ENCODE data around the gene BRINP1. TPM values are rescaled to one million over a fixed set of nuclear protein-coding genes. Genes with fewer than 3 reads are reported as not detected.

Gene BRINP1
- total and polyA plus RNA-seq, 2 of the 8 experiments (the other 6 are each of a cell fraction or from before 2014, with no cell fraction given) = 19.5 to 20.5 TPM

DNA sequence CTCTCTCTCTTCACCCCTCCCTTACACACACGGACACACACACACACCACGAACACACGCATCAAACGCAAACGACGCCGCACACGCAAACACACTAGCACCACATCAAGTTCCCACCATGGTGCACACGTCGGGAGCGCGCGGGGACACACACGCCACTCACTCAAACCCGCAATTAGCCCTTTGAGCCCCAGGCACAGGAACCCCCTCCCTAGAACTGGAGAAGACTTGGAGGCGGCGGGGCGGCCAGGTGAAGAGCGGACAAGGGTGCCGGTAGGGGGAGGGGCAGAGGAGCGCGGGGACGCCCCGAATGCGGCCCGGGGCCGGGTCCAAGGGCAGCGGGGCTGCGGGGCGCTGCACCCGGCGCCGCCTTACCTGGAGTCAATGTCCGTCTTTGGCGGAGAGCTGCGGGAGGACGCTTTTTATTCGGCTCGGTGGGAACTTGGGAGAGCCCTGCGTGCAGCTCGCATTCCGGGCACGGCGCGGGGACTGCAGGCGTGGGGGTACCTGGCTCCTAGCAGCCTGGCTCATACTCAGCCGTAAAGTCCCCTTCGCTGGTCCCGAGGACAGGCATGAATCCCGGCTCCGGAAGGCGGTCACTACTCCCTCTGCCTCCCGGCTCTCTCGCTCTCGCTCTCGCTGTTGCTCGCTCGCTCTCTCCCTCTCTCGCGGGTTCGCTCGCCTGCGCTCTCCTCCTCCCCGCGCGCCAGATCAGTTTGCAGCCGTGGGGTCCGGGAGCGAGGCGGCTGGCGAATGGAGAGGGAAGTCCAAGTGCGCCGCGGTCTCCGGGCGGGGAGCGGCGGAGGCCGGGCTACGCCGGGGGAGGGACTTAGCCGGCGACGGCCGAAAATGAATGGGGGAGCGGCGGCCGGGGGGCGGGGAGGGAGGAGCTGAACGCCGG, at the start of gene BRINP1 (continued):
- TF ChIP-seq, protein P1, sequence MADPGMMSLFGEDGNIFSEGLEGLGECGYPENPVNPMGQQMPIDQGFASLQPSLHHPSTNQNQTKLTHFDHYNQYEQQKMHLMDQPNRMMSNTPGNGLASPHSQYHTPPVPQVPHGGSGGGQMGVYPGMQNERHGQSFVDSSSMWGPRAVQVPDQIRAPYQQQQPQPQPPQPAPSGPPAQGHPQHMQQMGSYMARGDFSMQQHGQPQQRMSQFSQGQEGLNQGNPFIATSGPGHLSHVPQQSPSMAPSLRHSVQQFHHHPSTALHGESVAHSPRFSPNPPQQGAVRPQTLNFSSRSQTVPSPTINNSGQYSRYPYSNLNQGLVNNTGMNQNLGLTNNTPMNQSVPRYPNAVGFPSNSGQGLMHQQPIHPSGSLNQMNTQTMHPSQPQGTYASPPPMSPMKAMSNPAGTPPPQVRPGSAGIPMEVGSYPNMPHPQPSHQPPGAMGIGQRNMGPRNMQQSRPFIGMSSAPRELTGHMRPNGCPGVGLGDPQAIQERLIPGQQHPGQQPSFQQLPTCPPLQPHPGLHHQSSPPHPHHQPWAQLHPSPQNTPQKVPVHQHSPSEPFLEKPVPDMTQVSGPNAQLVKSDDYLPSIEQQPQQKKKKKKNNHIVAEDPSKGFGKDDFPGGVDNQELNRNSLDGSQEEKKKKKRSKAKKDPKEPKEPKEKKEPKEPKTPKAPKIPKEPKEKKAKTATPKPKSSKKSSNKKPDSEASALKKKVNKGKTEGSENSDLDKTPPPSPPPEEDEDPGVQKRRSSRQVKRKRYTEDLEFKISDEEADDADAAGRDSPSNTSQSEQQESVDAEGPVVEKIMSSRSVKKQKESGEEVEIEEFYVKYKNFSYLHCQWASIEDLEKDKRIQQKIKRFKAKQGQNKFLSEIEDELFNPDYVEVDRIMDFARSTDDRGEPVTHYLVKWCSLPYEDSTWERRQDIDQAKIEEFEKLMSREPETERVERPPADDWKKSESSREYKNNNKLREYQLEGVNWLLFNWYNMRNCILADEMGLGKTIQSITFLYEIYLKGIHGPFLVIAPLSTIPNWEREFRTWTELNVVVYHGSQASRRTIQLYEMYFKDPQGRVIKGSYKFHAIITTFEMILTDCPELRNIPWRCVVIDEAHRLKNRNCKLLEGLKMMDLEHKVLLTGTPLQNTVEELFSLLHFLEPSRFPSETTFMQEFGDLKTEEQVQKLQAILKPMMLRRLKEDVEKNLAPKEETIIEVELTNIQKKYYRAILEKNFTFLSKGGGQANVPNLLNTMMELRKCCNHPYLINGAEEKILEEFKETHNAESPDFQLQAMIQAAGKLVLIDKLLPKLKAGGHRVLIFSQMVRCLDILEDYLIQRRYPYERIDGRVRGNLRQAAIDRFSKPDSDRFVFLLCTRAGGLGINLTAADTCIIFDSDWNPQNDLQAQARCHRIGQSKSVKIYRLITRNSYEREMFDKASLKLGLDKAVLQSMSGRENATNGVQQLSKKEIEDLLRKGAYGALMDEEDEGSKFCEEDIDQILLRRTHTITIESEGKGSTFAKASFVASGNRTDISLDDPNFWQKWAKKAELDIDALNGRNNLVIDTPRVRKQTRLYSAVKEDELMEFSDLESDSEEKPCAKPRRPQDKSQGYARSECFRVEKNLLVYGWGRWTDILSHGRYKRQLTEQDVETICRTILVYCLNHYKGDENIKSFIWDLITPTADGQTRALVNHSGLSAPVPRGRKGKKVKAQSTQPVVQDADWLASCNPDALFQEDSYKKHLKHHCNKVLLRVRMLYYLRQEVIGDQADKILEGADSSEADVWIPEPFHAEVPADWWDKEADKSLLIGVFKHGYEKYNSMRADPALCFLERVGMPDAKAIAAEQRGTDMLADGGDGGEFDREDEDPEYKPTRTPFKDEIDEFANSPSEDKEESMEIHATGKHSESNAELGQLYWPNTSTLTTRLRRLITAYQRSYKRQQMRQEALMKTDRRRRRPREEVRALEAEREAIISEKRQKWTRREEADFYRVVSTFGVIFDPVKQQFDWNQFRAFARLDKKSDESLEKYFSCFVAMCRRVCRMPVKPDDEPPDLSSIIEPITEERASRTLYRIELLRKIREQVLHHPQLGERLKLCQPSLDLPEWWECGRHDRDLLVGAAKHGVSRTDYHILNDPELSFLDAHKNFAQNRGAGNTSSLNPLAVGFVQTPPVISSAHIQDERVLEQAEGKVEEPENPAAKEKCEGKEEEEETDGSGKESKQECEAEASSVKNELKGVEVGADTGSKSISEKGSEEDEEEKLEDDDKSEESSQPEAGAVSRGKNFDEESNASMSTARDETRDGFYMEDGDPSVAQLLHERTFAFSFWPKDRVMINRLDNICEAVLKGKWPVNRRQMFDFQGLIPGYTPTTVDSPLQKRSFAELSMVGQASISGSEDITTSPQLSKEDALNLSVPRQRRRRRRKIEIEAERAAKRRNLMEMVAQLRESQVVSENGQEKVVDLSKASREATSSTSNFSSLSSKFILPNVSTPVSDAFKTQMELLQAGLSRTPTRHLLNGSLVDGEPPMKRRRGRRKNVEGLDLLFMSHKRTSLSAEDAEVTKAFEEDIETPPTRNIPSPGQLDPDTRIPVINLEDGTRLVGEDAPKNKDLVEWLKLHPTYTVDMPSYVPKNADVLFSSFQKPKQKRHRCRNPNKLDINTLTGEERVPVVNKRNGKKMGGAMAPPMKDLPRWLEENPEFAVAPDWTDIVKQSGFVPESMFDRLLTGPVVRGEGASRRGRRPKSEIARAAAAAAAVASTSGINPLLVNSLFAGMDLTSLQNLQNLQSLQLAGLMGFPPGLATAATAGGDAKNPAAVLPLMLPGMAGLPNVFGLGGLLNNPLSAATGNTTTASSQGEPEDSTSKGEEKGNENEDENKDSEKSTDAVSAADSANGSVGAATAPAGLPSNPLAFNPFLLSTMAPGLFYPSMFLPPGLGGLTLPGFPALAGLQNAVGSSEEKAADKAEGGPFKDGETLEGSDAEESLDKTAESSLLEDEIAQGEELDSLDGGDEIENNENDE (IDR thresholded peaks at IDR 0.05; ENCODE audit: insufficient replicate concordance, low read length) = no peak
- TF ChIP-seq HDAC6 (IDR thresholded peaks at IDR 0.05; ENCODE audit: low read depth, low read length) (no peak), SP4 (IDR thresholded peaks at IDR 0.05; ENCODE audit: low read length) (no peak), TAF7 (optimal IDR thresholded peaks at IDR 0.05; ENCODE audit: borderline replicate concordance, low read depth, low read length) (peak; percentile 77), POLR2A (IDR thresholded peaks at IDR 0.05; ENCODE audit: control extremely low read depth in 1 of 2, low read depth in 2 of 2, low read length in 2 of 2) (peak in 1 of 2 experiments; percentile 67; a peak in 2 of 3 replicates), JUN (IDR thresholded peaks at IDR 0.05; ENCODE audit: low read depth, low read length) (no peak), SUZ12 (IDR thresholded peaks at IDR 0.05; ENCODE audit: low read length) (no peak), EP300 (IDR thresholded peaks at IDR 0.05; ENCODE audit: borderline replicate concordance in 1 of 2, low read depth in 2 of 2, low read length in 2 of 2) (no peak), CREB1 (IDR thresholded peaks at IDR 0.05) (no peak), TCF12 (IDR thresholded peaks at IDR 0.05; ENCODE audit: low read depth, low read length) (no peak)
